OCI-LY3 (cell line): Measurements from ENCODE around the gene PTPRM.

Source experiments
- H2AFZ ChIP-seq: fragments of 200-600, 300-600 bp; shearing (Covaris generic); 2 replicates; pipeline ENCODE4 v1.6.0; 2014; ENCODE audit warnings: antibody characterized with exemption, low read depth, low read length
- H3K27ac ChIP-seq: fragments of 200-600, 300-600 bp; sonication (generic); 2 replicates; pipeline ENCODE4 v1.5.1; 2014; ENCODE audit warnings: mild to moderate bottlenecking, low read length, moderate library complexity, mixed read lengths
- H3K27me3 ChIP-seq: fragments of 200-600, 300-600 bp; sonication (generic); 2 replicates; pipeline ENCODE4 v1.6.1; 2014; ENCODE audit warnings: low read depth, low read length, mixed read lengths
- H3K36me3 ChIP-seq: fragments of 200-600, 300-600 bp; sonication (generic); replicated peaks from 2 replicates; pipeline ENCODE3; 2014; ENCODE audit warnings: low read depth, low read length, mixed read lengths
- H3K4me1 ChIP-seq: fragments of 300-600, 200-600 bp; sonication (generic); 2 replicates; pipeline ENCODE4 v1.6.1; 2014; ENCODE audit warnings: low read length, mixed read lengths
- H3K4me2 ChIP-seq: fragments of 200-600, 300-600 bp; sonication (generic); 2 replicates; pipeline ENCODE4 v1.6.1; 2014; ENCODE audit warnings: low read length, mixed read lengths
- H3K4me3 ChIP-seq: fragments of 300-600, 200-600 bp; sonication (generic); 2 replicates; pipeline ENCODE4 v1.5.1; 2014; ENCODE audit warnings: antibody characterized with exemption, mild to moderate bottlenecking, low read length, moderate library complexity
- H3K79me2 ChIP-seq: fragments of 300-600, 200-600 bp; shearing (Covaris generic); 2 replicates; pipeline ENCODE4 v1.6.1; 2014; ENCODE audit warnings: mild to moderate bottlenecking, low read length, mixed read lengths
- H3K9ac ChIP-seq: fragments of 300-600, 200-600 bp; shearing (Covaris generic); 2 replicates; pipeline ENCODE4 v1.6.0; 2014; ENCODE audit warnings: mild to moderate bottlenecking, low read length, moderate library complexity
- H3K9me3 ChIP-seq: fragments of 200-600, 300-600 bp; shearing (Covaris generic); 2 replicates; pipeline ENCODE4 v1.6.1; 2014; ENCODE audit warnings: low read length, mixed read lengths; ENCODE audit not compliant: insufficient read depth
- H4K20me1 ChIP-seq: fragments of 200-600, 300-600 bp; sonication (generic); 2 replicates; pipeline ENCODE4 v1.6.1; 2016; ENCODE audit warnings: low read length, mixed read lengths; ENCODE audit not compliant: insufficient read depth
- CTCF ChIP-seq: fragments of 200-600, 300-600 bp; sonication (generic); IDR thresholded peaks from 2 replicates; pipeline ENCODE4 v1.5.1; 2014; ENCODE audit warnings: antibody characterized with exemption, low read length, low read depth
- EZH2phosphoT487 ChIP-seq: fragments of 200-600 bp; shearing (Covaris generic); IDR thresholded peaks from 2 replicates; pipeline ENCODE4 v1.6.1; 2018; ENCODE audit warnings: antibody characterized with exemption, mixed run types, low read depth

The PTPRM gene

GRCh38 chr18:7898181-7898580 is 331.1 kb downstream of the PTPRM start:
- H3K4me3 ChIP-seq: no peak overlapping the region
- TF ChIP-seq EZH2phosphoT487 (no peak), CTCF (no peak)
- H3K27me3 ChIP-seq: no peaks in the 10 kb centered on the region
- no peak overlapping the region for H2AFZ ChIP-seq
- H3K4me1 ChIP-seq: no peaks in the 10 kb centered on the region
- H3K36me3 ChIP-seq: no peaks in the 10 kb centered on the region
- H4K20me1 ChIP-seq: no peaks in the 10 kb centered on the region
- no peaks in the 10 kb centered on the region for H3K79me2 ChIP-seq
- H3K27ac ChIP-seq: no peak overlapping the region
- H3K9ac ChIP-seq: no peak overlapping the region
- H3K9me3 ChIP-seq: no peaks in the 10 kb centered on the region
- no peak overlapping the region for H3K4me2 ChIP-seq

GRCh38 chr18:7899078-7899477 is 332.0 kb downstream of the PTPRM start:
- Histone ChIP-seq H3K36me3 (no peaks in the 10 kb centered on the region), H3K27ac (no peak overlapping the region), H3K4me2 (no peak overlapping the region), H3K4me3 (no peak overlapping the region), H3K9ac (no peak overlapping the region), H2AFZ (no peak overlapping the region), H3K79me2 (no peaks in the 10 kb centered on the region), H3K27me3 (no peaks in the 10 kb centered on the region), H3K9me3 (no peaks in the 10 kb centered on the region), H3K4me1 (no peaks in the 10 kb centered on the region), H4K20me1 (no peaks in the 10 kb centered on the region)
- TF ChIP-seq CTCF: no peak
- no peak for TF ChIP-seq EZH2phosphoT487

- Histone ChIP-seq H3K9me3 (no peaks in the 10 kb centered on the region), H3K36me3 (no peaks in the 10 kb centered on the region), H3K27ac (no peak overlapping the region), H4K20me1 (no peaks in the 10 kb centered on the region), H3K4me2 (no peak overlapping the region), H2AFZ (no peak overlapping the region), H3K4me1 (no peaks in the 10 kb centered on the region), H3K4me3 (no peak overlapping the region), H3K79me2 (no peaks in the 10 kb centered on the region), H3K27me3 (no peaks in the 10 kb centered on the region), H3K9ac (no peak overlapping the region)
- TF ChIP-seq CTCF (no peak), EZH2phosphoT487 (no peak)
Observed at GRCh38 chr18:7900091-7900490, 333.0 kb downstream of the PTPRM start.

- Histone ChIP-seq H3K9ac (no peak overlapping the region), H4K20me1 (no peaks in the 10 kb centered on the region), H3K79me2 (no peaks in the 10 kb centered on the region), H3K4me3 (no peak overlapping the region), H2AFZ (no peak overlapping the region), H3K4me2 (no peak overlapping the region), H3K9me3 (no peaks in the 10 kb centered on the region), H3K36me3 (no peaks in the 10 kb centered on the region), H3K4me1 (no peaks in the 10 kb centered on the region), H3K27me3 (no peaks in the 10 kb centered on the region), H3K27ac (no peak overlapping the region)
- TF ChIP-seq EZH2phosphoT487: no peak
- no peak for TF ChIP-seq CTCF
Observed at GRCh38 chr18:7901657-7902056, 334.5 kb downstream of the PTPRM start.
